Measurements from ENCODE around the gene MYMK.
"Not testable (repeated sequence)": the region's sequence is repeated elsewhere in the genome, so short reads cannot be mapped to it uniquely, and the experiment has no call there.

MYMK gene, protein sequence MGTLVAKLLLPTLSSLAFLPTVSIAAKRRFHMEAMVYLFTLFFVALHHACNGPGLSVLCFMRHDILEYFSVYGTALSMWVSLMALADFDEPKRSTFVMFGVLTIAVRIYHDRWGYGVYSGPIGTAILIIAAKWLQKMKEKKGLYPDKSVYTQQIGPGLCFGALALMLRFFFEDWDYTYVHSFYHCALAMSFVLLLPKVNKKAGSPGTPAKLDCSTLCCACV

DNA sequence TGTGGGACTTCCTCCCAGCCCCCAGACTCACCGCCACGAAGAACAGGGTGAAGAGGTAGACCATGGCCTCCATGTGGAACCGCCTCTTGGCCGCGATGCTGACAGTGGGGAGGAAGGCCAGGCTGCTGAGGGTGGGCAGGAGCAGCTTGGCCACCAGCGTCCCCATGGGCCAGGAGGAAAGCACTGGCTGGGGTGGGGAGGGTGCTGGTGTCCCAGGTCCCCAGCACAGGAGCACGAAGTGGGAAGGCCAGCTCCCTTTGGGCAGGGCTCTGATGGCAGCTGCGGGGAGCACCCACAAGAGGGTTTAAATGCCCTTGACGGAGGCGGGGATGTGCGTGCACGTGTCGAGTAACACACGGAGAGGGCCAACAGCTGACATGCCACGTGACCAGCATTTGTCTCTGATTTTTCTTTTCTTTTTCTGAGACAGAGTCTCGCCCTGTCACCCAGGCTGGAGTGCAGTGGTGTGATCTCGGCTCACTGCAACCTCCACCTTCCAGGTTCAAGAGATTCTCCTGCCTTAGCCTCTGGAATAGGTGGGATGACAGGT lies at the start of gene MYMK:
TSS of gene MYMK (minus strand) at position 281 of the 550 bp plus-strand sequence. CDS start at position 166, 115 bp downstream.
- no peak for DNase-seq

DNA sequence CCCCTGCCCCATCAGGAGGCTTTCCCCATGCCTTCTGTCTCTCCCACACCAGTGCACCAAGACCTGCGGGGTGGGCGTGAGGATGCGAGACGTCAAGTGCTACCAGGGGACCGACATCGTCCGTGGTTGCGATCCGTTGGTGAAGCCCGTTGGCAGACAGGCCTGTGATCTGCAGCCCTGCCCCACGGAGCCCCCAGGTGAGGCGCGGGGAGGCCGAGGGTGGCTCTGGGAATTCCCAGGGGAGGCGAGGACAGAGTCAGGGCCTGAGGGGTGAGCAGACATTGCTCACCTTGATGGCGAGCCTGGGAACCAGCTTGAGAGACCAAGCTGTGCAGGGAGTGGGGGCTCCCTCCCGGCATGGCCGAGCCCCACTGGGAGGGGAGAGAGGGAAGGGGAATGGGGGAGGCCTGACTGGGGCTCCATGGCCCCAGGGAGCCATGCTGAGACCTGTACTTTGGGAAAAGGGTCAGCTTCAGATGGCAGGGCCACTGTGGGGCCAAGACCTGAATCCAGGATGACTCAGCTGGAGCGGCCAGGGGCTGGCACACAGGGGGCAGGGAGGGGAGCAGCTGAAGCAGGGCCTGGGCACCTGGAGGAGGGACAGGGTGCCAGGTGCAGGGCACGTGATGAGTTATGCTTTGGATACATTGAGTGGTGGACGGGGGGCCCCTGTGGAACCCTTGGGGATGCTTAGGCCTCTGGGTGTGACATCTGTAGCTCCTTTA lies 49.2 kb upstream of the MYMK start:
- DNase-seq, result no peak

DNA sequence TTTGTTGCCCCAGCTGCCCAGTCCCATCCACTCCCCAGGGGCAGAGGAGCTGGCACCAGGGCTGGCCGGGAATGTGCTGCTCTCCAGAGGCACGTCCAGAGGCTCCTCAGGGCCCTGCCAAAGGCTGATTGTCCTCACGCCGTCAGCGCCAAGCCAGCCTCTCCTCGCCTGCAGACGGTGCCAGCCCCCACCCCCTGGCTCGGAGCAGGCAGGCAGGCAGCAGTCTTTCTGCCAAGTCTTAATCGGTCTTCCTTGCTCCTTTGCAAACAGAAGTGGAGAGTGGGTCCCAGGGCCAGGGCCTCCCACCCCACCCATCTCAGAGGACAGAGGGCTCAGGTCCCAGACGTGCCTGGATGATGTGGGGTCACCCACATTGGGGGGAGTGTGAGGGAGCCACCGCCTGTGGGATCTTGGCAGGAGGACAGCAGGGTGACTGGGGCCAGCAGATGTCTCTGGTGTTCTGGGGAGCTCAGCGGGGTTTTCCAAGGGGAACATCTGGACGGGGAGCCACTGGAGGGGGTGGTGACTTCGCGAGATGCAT lies 48.1 kb upstream of the MYMK start:
- no peak for DNase-seq

DNA sequence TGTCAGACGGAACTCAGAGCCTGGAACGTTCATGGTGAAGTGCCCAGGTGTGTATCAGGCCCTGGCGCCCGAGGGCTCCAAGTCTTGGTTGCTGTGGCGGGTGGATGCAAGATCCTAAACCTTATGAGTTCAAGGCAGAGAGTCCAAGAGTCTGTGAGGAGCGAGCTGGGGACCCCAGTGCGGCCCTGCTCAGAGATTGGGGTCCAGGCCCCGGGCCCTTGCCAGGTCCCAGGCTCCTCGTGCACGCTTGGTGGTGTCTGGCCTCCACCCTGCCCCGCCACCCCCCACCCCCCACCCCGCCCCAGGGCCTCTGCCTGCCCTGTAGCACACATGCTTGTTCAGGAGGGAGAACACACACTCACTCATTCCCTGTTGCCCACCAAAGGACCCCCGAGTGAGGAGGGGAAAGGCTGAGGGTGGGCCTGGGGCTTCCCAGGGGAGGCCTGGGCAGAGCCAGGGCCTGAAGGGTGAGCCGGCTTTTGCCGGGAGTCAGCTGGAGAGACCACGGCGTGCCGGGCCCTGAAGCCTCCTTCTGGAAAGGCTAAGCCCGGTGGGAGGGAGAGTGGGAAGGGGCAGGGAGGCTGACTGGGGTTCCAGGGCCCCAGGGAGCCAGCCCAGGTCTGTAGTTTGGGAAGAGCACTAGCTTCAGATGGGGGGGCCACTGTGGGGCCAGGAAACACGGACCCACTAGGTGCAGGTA lies 47.3 kb upstream of the MYMK start:
- DNase-seq, result no peak

DNA sequence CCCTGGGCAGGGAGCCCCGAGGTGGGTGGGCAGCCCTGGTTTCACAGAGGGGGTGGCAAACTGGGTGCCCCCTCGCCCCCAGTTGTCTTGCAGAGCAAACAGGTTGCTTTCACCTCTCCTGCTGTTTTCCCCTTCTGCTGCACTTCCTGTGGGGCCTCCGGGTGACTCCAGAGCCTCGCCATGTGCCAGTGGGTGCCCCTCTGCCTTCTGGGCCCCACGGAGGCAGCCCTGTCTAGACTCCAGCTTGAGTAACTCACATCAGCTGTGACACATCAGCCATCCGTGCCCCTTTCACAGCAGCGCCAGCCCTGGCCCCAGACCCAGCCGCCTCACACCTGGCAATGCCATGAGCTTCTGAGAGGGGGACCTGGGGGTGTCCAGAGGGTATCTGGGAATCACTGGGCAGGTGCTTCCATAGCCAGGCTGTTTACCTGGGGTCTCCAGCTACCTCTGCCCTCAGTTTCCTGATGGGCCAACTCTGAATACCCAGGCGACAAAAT lies 46.7 kb upstream of the MYMK start:
- no peak for DNase-seq

DNA sequence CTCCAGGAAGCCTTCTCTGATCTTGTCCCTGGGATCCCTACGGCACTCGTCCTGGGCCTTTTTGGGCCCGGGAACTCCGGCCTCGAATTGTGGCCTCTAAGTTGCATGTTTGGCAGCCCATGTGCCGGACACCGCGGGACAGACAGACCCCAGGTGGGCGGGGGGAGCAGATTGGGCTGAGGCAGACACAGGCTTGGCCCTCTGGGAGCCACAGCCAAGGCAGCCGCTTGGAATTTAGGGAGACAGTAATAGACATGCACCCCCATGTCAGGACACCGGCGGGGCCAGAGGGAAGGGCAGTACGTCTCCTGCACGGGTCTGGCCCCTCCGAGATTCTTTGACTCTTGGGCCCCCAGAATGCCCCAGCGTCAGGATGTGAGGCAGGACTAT lies 45.9 kb upstream of the MYMK start:
- no peak for DNase-seq

DNA sequence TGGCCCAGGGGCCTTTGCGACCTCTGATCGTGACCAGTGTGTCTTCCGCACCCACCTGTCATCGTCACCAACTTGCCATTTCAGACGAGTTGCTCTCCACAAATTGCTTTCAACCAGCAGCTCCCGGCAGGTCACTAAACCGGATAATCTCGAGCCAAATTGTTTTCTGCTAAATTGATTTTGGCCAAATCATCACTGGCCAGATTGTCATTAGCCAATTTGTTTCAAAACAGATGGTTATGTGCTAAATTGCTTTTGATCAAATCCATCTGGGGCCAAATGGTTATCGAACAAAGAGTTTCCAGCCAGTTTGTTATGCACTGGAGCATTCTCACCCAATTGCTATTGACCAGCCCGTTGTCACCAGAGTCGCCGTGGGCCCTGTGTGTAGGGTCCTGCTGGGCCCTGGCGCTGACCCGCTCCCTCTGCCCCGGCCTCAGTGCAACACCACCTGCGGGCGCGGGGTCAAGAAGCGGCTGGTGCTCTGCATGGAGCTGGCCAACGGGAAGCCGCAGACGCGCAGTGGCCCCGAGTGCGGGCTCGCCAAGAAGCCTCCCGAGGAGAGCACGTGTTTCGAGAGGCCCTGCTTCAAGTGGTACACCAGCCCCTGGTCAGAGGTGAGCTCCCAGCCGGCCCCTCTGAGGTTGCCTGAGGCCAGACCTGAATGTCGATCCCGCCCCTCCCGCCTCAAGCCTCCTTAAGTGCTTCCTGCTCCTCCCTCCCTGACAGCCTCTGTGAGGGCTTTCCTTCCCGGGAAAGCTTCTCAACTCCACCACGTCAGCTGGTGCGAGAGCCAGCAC lies 45.3 kb upstream of the MYMK start:
- DNase-seq, result no peak

DNA sequence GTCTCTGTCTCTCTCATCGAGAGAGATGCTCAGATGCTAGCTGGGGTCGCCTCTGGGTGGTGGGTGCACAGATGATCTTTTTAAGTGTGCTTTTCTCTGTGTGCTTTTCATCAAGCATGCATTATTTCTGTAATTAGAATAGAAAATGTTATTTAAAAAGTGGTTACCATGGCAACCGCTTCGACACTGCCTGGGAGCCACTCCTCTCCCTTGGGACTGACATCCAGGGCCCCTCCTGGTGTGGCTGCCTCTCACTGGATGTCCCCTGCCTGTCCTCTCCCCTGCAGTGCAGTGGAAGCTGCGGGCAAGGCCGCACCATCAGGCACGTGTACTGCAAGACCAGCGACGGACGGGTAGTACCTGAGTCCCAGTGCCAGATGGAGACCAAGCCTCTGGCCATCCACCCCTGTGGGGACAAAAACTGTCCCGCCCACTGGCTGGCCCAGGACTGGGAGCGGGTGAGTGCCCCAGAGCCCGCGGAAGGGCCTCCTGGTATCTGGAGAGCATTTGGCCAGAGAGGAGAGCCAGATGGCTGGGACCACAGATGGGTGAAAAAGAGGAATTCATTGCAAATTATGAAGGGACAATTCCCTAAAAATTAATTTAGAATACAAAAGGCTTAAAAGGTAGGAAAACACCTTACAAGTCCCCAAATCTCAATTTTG lies 44.5 kb upstream of the MYMK start:
- no peak for DNase-seq

DNA sequence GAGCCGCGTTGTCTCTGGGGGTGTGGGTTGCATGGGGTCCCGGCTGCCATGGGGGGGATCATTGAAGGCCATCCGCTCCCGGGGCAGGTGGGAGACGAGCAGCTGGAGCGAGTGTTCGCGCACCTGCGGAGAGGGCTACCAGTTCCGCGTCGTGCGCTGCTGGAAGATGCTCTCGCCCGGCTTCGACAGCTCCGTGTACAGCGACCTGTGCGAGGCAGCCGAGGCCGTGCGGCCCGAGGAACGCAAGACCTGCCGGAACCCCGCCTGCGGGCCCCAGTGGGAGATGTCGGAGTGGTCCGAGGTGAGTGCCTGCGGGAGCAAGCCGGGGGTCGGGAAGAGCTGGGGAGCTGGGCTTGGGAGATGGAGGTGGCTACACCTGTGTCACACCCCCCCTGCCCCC lies 43.4 kb upstream of the MYMK start:
- no peak for DNase-seq

DNA sequence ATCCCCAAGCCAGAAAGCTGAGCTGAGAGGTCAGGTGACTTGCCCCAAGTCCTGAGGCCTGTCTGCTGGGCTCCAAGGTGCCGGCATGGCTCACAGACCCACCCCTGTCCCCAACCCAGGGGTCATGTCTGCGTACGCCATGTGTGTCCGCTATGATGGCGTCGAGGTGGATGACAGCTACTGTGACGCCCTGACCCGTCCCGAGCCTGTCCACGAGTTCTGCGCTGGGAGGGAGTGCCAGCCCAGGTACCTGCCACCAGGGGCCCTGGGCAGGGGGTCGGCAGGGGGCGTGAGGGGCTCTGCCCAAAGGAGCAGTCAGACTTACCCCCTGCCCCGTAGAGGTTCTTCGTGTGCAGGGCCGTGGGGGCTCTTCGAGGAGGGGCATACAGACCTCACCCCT lies 42.1 kb upstream of the MYMK start:
- no peak for DNase-seq

DNA sequence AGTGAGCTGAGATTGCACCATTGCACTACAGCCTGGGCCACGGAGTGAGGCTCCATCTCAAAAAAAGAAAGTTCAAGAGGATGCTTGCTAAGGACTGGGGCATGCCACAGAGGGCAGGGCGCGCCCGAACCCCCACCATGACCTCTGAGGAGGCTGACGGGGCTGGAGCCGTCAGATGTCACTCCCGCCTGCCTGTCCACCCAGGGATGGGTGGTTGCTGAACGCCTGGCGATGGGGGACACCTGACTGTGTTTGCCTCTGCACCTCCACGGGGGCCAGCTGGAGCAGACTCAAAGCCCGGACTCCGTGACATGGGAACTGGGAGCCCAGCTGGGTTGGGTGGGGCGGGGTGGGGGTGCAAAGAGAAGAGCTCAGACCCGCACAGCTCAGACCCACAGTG lies 41.6 kb upstream of the MYMK start:
- DNase-seq, result no peak

DNA sequence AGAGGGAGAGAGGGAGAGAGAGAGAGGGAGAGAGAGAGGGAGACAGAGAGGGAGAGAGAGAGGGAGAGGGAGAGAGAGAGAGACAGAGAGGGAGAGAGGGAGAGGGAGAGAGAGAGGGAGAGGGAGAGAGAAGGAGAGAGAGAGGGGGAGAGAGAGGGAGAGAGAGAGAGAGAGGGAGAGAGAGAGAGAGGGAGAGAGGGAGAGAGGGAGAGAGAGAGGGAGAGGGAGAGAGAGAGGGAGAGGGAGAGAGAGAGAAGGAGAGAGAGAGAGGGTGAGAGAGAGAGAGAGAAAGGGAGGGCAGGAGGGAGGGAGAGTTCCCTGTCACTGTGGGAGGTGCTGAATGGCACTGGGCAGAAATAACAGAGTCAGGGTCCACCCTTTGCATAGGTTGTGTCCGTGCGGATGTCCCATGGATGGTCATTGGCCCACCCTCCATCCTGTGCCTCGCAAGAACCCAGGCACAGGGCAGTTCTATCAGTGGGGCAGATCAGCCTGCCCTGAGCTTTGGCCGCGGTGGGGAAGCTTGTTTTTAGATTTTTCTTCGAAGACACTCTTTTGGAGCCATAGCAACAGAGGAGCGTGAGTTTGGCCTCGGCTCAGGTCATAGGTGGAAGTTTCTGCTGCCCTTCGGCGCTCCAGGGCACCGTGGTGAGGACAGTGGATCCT lies 39.8 kb upstream of the MYMK start:
- no peak for DNase-seq

DNA sequence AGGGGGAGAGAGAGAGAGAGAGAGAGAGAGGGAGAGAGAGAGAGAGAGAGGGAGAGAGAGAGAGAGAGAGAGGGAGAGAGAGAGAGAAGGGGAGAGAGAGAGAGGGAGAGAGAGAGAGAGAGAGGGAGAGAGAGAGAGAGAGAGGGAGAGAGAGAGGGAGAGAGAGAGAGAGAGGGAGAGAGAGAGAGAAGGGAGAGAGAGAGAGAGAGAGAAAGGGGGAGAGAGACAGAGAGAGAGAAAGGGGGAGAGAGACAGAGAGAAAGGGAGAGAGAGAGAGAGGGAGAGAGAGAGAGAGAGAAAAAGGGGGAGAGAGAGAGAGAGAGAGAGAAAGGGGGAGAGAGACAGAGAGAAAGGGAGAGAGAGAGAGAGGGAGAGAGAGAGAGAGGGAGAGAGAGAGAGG lies 39.1 kb upstream of the MYMK start:
- not testable (repeated sequence) for DNase-seq

DNA sequence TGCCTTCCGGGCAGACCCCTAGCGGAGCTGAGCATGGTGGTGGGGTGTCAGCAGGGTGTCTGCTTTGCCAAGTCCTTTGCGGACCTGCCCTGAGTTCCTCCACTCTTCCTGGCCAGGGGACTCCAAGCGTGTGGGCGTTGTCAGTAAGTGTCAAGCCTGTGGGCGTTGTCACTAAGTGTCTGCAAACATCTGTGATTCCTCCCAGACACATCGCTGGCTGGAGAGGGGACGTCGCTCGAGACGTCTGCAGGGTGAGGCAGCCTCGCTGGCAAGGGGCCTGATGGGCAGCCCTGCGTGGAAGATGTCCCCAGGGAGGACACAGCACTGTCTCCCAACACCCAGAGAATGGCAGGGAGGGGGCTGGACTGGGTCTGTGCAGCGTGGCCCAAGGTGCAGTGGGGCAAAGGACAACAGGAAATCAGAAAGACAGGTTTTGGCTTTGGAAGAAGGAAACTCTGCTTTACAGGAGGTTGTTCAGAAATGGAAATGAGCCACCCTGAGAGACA lies 38.6 kb upstream of the MYMK start:
- DNase-seq, result no peak

DNA sequence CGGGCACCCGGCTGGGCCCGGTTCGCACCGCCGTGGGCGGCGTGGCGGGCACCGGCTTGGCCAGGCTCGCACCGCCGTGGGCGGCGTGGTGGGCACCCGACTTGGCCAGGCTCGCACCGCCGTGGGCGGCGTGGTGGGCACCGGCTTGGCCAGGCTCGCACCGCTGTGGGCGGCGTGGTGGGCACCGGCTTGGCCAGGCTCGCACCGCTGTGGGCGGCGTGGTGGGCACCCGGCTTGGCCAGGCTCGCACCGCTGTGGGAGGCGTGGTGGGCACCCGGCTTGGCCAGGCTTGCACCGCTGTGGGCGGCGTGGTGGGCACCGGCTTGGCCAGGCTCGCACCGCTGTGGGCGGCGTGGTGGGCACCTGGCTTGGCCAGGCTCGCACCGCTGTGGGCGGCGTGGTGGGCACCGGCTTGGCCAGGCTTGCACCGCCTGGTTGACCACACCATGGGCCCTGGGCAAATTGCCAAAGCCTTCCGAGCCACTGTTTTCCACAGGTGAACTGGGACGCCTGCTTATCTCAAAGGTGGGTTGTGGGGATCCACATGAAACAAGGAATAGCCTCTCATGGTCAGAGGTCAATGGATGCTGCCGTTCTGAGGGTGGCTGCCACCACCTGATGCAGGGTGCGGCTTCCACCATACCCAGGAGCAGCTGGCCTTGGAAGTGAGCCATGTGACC lies 38.0 kb upstream of the MYMK start:
- no peak for DNase-seq

DNA sequence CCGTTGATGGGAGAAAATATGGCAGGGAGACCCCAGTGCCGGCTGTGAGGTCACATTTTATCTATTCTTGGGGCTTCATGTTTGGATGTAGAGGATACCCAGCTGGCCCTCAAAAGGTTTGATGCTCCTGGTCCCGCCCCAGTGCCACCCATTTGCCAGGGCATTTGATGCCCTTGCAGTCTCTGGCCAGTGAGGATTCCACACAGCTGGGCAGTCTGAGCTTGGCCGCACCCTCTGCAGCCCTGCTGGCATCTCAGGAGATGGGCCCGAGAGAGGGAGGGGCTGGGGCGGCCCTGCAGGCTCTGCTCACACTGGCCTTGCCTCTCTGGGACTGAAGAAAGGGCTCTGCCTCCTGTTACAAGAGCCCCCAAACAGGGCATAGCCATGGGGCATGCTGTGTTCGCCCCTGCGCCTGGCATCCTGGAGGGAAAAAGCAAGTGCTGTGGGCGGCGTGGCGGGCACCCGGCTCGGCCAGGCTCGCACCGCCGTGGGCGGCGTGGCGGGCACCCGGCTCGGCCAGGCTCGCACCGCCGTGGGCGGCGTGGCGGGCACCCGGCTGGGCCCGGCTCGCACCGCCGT lies 37.3 kb upstream of the MYMK start:
- no peak for DNase-seq

DNA sequence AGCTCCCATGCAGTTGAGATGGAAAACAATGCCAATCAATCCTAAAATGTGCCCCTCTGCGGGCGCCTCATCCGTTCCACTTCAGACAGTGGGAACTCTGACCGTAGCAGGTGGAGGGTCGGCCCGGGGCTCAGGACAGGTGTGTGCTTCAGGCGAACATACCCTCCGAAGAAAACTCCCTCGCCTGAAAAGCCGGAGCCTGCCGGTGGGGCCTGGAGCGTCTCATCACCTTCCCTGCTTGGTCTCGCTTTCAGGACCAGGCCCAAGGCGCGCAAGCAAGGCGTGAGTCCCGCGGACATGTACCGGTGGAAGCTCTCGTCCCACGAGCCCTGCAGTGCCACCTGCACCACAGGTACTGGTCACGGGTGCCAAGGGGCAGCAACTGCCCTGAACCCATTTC lies 36.2 kb upstream of the MYMK start:
- no peak for DNase-seq

DNA sequence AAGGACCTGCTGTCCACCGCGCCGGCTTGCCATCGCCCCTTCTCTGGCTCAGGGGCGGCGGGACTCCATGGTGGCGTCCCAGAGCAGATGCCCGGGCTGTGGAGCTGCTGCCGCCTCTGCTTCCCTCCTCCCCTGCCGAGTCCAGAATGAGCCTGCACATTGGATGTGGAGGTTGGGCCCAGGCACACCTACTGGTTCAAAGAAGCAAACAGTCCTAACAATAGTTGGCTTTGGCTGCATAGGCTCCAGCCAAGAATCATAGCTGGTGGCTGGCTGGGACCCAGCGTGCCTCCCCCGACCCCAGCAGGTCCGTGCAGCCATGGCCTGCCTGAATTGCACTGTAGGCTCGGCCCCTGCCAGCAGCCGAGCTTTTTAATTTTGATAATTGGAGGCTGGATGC lies 35.6 kb upstream of the MYMK start:
- DNase-seq, result no peak

DNA sequence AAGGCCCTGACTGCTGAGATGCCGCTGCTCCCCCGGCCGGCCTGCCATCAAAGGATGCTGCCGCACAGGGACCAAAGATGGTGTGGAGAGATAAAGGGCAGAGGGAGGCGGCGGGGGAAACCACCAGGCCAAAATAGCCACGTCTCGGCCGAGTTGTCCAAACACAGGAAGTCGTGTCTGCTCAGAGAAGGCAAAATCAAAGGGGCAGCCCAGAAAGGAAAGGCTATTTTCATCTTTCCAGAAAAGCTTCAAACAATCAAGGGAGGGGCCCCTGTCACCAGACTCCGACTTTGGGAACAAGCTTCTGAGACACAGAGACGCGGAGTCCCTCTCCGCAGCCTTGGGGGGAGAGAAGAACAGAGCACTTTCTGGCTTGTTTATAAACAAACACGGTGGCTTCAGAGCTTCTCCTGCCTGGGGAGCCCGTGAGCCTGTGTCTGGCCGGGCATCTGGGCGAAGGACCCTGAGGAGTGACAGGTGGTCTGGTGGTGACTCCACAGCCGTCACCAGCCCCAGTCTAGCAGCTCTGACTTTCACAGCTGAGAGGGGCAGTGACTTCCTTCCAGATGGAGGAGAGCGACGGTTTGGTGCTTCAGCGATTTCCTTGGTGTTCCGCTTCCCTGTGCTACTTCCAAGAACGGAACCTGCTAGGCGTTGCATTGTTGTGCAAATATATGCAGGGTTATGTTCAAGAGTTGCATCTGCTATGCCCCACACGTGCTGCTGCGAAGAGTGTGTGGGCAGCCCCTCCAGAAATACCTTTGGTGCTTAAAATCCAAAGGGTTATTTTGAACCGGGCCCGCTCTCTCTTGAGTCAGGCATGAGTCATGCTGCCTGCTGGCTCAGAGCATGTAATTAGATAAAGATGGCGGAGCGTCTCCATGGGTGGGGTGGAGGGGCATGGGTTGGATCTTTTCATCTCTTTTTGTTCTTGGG lies 33.7 kb upstream of the MYMK start:
- DNase-seq, result peak; percentile 35 to 39

Measured in stimulated activated CD4-positive, alpha-beta T cell treated with anti-CD3 and anti-CD28 coated beads, Interleukin-2, amount 100 ng/mL, for 24 hours (primary cell).